K562 (cell line): ENCODE results near the gene DDX5. TPM values are rescaled to one million over a fixed set of nuclear protein-coding genes. Genes with fewer than 3 reads are reported as not detected.

Source experiments
- AFF4 ChIP-seq: sonication (generic); formaldehyde crosslinking; IDR thresholded peaks from 2 replicates; pipeline ENCODE4 v1.8.0; 2023; ENCODE audit warnings: mild to moderate bottlenecking, missing genetic modification reagents
- CBFA2T2 ChIP-seq: fragments of 450-650 bp; conservative IDR thresholded peaks from 2 replicates; pipeline ENCODE4 v1.6.1; 2017; ENCODE audit warnings: mild to moderate bottlenecking
- EWSR1 ChIP-seq: fragments of 450-650 bp; IDR thresholded peaks from 2 replicates; pipeline ENCODE4 v1.6.1; 2018; ENCODE audit warnings: borderline replicate concordance, mild to moderate bottlenecking, low read depth, moderate library complexity; ENCODE audit not compliant: partially characterized antibody
- FOXP4 ChIP-seq: sonication (generic); formaldehyde crosslinking; IDR thresholded peaks from 2 replicates; pipeline ENCODE4 v1.8.0; 2022; ENCODE audit warnings: mild to moderate bottlenecking, missing genetic modification reagents, borderline replicate concordance
- SMARCA5 ChIP-seq: fragments of 450-650 bp; IDR thresholded peaks from 2 replicates; pipeline ENCODE4 v1.6.1; 2016
- YY1 ChIP-seq, 3 experiments: IDR thresholded peaks; 2 replicates each; pipeline ENCODE4 v1.6.1; 2011; ENCODE audit warnings: low read length in 2 of 3, mild to moderate bottlenecking in 2 of 3, moderate library complexity in 2 of 3, borderline replicate concordance in 1 of 3, control low read depth in 1 of 3, low read depth in 1 of 3; ENCODE audit not compliant: insufficient read depth in 3 of 3, insufficient replicate concordance in 2 of 3, control insufficient read depth in 1 of 3, insufficient read length in 1 of 3; ENCODE audit errors: extremely low read depth in 1 of 3
- polyA plus RNA-seq, 8 experiments: library from polyadenylated mRNA; depleted of rRNA in 4 of 8; stranded (reverse) in 5 of 8; unstranded in 3 of 8; fragments of >200 nt; fragmentation: Nextera tagmentation in 2 of 8; fragmentation: Illumina TruSeq in 1 of 8; extraction: Ambion mirVana in 2 of 8; extraction: Trizol in 1 of 8; gene quantifications; 2 replicates each; pipeline versions ENCODE4 v1.2.1 to v1.2.3, GENCODE V29; 2011 to 2014; ENCODE audit warnings: inconsistent platforms in 1 of 8, missing spikeins in 1 of 8
- total RNA-seq, 7 experiments: library from RNA; depleted of rRNA in 6 of 7; stranded (reverse); fragments of >200 nt in 6 of 7; fragmentation: Illumina TruSeq in 2 of 7; extraction: Trizol in 2 of 7; gene quantifications; 2 replicates each; pipeline versions ENCODE4 v1.2.1 to v1.2.3, GENCODE V29; 2011 to 2021; ENCODE audit warnings: low replicate concordance in 1 of 7
- TF ChIP-seq, protein P1 (sequence below), 2 experiments: IDR thresholded peaks; 2 replicates each; pipeline ENCODE4 v1.6.1; 2012; ENCODE audit warnings: improper control_type of control experiment in 2 of 2, low read depth in 2 of 2, low read length in 2 of 2, borderline replicate concordance in 1 of 2
- TF ChIP-seq, protein P2 (sequence below): sonication (generic); formaldehyde crosslinking; IDR thresholded peaks from 2 replicates; pipeline ENCODE4 v1.8.1; 2022; ENCODE audit warnings: missing genetic modification reagents
- TF ChIP-seq, protein P3 (sequence below): IDR thresholded peaks from 2 replicates; pipeline ENCODE4 v1.6.1; 2011; ENCODE audit warnings: borderline replicate concordance, low read depth, mild to moderate bottlenecking, moderate library complexity, low read length; ENCODE audit not compliant: insufficient read depth, poor library complexity, severe bottlenecking
- TF ChIP-seq, protein P4 (sequence below): sonication (generic); formaldehyde crosslinking; IDR thresholded peaks from 2 replicates; pipeline ENCODE4 v1.5.0; 2020; ENCODE audit warnings: missing genetic modification reagents

The DDX5 gene
- total and polyA plus RNA-seq, 9 of the 15 experiments (the other 6 are each of a cell fraction or from before 2014, with no cell fraction given), result 306 to 1,639 (median 604) TPM

- TF ChIP-seq, protein P1, sequence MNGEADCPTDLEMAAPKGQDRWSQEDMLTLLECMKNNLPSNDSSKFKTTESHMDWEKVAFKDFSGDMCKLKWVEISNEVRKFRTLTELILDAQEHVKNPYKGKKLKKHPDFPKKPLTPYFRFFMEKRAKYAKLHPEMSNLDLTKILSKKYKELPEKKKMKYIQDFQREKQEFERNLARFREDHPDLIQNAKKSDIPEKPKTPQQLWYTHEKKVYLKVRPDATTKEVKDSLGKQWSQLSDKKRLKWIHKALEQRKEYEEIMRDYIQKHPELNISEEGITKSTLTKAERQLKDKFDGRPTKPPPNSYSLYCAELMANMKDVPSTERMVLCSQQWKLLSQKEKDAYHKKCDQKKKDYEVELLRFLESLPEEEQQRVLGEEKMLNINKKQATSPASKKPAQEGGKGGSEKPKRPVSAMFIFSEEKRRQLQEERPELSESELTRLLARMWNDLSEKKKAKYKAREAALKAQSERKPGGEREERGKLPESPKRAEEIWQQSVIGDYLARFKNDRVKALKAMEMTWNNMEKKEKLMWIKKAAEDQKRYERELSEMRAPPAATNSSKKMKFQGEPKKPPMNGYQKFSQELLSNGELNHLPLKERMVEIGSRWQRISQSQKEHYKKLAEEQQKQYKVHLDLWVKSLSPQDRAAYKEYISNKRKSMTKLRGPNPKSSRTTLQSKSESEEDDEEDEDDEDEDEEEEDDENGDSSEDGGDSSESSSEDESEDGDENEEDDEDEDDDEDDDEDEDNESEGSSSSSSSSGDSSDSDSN (IDR thresholded peaks at IDR 0.05; ENCODE audit: borderline replicate concordance in 1 of 2, low read depth in 2 of 2, low read length in 2 of 2), result no peak
- TF ChIP-seq, protein P2, sequence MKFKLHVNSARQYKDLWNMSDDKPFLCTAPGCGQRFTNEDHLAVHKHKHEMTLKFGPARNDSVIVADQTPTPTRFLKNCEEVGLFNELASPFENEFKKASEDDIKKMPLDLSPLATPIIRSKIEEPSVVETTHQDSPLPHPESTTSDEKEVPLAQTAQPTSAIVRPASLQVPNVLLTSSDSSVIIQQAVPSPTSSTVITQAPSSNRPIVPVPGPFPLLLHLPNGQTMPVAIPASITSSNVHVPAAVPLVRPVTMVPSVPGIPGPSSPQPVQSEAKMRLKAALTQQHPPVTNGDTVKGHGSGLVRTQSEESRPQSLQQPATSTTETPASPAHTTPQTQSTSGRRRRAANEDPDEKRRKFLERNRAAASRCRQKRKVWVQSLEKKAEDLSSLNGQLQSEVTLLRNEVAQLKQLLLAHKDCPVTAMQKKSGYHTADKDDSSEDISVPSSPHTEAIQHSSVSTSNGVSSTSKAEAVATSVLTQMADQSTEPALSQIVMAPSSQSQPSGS (CRISPR knock-in tag), result no peak
- TF ChIP-seq YY1 (IDR thresholded peaks at IDR 0.05; ENCODE audit: borderline replicate concordance in 1 of 3, control insufficient read depth in 1 of 3, extremely low read depth in 1 of 3, insufficient read depth in 3 of 3, insufficient read length in 1 of 3, insufficient replicate concordance in 2 of 3, low read depth in 1 of 3, low read length in 2 of 3) (peak in 2 of 3 experiments; percentile 2 to 14), FOXP4 (CRISPR knock-in tag) (no peak; the same call in 1 of the 2 replicates), CBFA2T2 (peak; percentile 65), SMARCA5 (peak; percentile 59; the same call in 1 of the 2 replicates), EWSR1 (no peak), AFF4 (CRISPR knock-in tag) (peak; percentile 29; the same call in 1 of the 2 replicates)
- TF ChIP-seq, protein P3, sequence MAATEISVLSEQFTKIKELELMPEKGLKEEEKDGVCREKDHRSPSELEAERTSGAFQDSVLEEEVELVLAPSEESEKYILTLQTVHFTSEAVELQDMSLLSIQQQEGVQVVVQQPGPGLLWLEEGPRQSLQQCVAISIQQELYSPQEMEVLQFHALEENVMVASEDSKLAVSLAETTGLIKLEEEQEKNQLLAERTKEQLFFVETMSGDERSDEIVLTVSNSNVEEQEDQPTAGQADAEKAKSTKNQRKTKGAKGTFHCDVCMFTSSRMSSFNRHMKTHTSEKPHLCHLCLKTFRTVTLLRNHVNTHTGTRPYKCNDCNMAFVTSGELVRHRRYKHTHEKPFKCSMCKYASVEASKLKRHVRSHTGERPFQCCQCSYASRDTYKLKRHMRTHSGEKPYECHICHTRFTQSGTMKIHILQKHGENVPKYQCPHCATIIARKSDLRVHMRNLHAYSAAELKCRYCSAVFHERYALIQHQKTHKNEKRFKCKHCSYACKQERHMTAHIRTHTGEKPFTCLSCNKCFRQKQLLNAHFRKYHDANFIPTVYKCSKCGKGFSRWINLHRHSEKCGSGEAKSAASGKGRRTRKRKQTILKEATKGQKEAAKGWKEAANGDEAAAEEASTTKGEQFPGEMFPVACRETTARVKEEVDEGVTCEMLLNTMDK, result no peak
- TF ChIP-seq, protein P4, sequence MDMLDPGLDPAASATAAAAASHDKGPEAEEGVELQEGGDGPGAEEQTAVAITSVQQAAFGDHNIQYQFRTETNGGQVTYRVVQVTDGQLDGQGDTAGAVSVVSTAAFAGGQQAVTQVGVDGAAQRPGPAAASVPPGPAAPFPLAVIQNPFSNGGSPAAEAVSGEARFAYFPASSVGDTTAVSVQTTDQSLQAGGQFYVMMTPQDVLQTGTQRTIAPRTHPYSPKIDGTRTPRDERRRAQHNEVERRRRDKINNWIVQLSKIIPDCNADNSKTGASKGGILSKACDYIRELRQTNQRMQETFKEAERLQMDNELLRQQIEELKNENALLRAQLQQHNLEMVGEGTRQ (CRISPR knock-in tag), result peak; percentile 92
Observed at GRCh38 chr17:64506576-64507412, 705 bp upstream of the DDX5 start, which contains the start of gene CEP95 (continued).
